DMS53 treated with DMSO at 0.1 percent for 48 hours (cell line): Measurements from ENCODE around the gene MGAT3.

Experiments used
- DNase-seq: peaks from one replicate; lab custom pipeline; 2025; ENCODE audit not compliant: unreplicated experiment; lab: John Stamatoyannopoulos, UW

Gene MGAT3

GRCh38 chr22:39526736-39527171 is 69.9 kb downstream of the MGAT3 start:
- no peak for DNase-seq

DNA sequence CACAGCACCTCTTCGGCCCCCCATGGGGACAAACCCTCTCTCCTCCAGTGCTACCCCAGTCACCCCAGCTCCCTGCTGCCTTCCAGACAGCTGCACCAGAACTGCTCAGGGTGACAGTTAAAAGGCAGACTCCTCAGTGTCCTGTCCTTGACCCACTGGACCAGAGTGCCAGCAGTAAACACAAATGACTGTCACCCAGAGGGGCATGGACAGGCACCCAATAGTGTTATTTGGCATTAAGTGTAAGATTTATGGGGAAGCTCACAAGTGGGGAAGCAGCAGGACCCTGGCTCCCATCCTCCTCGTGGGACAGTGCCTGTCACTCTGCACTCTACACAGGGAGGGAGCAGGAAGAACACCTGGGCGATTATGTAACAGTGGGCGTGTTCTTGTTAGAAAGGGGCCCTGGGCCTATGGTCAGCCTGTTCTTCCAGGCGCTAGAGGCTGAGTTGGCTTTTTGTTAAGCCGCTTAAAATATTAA is 70.7 kb downstream of the MGAT3 start:
- peak; percentile 81 for DNase-seq

GRCh38 chr22:39528080-39528661 is 71.4 kb downstream of the MGAT3 start:
- peak; percentile 56 for DNase-seq

DNA sequence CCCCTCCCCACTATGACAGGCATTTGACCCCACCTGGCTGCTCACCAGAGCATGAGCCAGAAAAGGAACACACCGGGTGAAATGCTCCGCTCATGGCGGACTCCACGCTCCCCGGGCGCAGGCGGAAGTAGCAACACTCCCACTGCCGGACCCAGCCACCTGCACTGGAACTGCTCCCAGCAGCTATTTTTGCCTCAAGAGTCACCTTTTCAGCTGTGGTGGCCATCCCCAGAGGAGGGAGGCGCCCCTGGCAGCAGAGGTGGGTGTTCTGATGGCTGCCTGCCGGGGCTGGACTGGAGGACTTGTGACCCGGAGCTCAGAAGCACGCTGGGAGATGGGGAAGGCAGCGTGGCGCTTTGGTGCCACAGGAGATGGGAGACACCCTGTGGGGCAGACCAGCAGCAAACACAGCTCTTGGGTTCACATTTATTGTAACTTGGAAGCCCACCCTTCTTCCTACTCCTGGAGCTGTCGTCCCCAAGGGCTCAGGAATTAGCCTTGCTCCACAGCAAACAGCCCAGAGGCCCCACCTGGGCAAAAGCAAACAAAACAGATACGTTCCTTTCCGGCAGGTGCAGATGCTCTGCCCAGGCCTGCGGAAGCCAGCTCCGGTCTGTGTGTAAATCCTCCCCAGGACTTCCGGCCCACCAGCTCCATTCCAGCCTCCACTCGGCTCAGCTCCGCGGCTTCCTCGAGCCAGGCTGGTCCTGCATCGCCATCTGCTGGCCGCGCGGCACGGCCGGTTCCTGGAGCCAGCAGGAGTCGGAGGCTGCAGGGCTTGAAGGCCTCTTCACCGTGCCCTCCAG is 72.1 kb downstream of the MGAT3 start:
- DNase-seq: peak; percentile 86

GRCh38 chr22:39529487-39529851 is 72.7 kb downstream of the MGAT3 start:
- no peak for DNase-seq

DNA sequence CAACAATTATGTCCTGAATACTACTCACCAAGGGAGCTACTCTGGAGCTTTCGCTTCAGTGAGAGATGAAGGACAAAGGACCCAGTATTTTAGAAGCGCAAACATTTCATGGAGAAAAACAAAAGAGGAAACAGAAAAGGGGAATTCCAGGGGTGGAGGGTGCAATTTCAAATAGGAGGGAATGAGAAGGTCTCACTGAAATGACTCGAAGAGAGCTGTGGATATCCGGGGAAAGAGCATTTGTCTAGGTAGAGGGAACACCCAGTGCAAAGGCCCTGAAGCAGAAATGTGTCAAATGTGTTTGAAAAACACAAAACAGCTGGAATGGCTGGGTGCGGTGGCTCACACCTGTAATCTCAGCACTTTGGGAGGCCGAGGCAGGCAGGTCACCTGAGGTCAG is 73.3 kb downstream of the MGAT3 start:
- DNase-seq: no peak

GRCh38 chr22:39530692-39531331 is 74.0 kb downstream of the MGAT3 start:
- DNase-seq: no peak

DNA sequence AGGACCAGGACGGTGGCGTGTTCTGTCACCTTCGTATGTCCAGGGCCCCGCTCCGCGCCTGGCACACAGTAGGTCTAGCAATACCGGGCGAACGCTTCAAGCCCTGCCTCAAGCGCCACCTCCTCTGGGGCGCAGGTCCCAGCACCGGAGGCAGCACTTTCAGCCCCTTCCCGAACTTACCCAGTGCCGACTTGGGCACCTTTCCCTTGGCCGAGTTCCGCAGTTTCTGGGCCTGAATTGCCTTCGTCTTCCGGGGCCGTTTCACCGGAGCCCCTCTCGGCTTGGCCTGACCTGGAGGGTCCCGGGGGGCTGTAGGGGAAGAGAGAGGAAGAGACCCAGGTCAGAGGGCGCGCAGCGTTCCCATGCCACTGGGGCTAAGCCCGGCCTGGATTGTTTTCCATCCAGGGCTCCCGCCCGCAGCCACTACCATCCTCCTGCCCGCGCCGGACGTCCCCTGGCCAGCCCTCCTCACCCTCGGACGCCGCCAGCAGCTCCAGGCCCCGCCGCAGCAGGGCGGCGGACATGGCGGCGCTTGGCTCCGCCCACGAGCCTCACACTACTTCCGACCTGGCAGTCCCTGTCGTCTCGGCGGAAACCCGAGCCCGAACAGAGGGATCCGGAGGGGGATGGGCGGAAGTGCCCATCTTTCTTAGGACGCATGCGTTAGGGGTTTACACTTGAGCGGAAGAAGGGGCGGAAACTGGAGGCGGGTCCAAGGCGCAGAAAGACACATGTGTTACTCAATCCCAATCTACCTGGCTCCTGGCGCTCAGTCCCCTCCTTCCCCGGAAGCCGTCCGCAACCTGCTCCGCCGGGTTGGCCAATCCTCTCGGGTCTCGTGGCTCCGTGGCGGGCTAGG is 75.6 kb downstream of the MGAT3 start, which contains the start of gene RPS19BP1:
Gene RPS19BP1 (minus strand): TSS at position 534 of the 859 bp plus-strand sequence. CDS start 10 bp downstream, at position 524.
- DNase-seq: peak; percentile 96

- no peak for DNase-seq
Observed at GRCh38 chr22:39534092-39534506, 77.3 kb downstream of the MGAT3 start.

DNA sequence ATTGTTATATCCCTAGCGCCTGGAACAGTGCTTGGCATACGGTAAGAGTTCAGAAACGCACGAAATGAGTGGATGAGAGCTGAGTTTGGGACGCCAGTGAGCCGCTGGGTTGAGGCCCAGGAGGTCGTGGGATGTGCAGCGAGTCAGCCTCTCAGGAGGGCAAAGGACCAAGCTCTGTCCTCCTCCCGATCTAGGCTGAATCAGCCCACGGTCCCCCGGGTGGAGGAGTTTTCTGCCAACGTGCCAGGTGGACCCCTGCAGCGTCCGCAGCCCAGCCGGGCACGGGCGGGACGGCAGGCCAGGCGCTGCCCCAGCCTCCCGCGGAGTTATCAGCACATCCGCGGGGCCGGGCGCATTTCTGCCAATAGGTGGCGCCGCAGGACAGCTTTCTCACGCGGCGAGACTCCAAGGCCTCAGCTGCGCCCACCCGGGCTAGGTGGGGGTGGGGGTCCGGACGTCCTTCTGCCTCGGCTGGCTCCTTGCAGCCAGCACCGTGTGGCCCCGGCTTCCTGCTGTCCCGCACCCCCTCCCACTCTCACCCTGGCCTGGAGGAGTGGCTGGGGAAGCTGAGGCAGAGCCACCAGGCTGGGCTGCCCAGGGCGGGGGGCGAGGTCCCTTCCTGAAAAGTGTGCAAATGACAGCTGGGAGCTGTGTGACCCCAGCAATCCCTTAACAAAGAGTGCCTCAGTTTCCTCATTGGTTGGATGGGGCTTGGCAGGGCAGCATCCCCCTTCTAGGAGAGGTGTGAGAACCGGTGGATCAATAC is 78.0 kb downstream of the MGAT3 start:
- peak; percentile 19 for DNase-seq

GRCh38 chr22:39535357-39535725 is 78.5 kb downstream of the MGAT3 start:
- no peak for DNase-seq

GRCh38 chr22:39535831-39536449 is 79.1 kb downstream of the MGAT3 start:
- DNase-seq: no peak

DNA sequence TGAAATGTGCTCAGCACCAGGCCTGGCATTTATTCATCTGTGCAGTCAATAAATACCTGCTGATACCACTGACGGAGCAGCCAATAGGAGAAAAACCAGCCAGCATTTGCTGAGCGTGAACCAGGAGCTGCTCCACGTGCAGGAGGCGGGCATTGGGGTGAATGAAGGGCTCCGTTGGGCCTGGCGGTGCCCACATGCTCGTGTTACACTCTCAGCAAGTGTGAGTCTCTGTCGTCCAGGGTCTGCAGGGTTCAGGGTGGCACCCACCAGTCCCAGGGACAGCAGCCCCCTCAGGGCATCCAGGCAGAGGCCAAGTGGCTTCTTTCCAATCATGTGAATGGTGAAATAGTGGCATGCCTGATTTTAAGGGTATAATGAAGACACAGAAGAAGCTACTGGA is 79.9 kb downstream of the MGAT3 start:
- DNase-seq: no peak

DNA sequence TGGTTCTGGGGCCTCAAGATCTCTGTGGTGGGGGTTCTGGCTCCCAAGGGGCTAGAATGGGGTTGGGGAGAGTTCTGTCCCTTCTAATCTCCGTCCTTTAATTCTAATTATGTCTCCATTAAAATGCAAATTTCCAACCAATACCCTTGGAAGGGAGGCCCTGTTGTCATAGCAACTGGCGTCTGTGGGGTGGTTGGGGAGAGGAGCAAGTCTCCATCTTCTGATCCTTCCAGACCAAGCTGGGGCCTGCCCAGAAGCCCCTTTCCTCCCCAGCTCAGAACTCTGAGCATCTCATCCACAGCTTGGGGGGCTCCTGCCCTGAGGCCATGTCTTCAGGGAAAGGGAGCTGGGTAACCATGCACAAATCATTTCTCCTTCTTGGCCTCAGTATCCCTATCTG is 81.2 kb downstream of the MGAT3 start:
- no peak for DNase-seq
